ENCODE results near the gene F10.

DNA sequence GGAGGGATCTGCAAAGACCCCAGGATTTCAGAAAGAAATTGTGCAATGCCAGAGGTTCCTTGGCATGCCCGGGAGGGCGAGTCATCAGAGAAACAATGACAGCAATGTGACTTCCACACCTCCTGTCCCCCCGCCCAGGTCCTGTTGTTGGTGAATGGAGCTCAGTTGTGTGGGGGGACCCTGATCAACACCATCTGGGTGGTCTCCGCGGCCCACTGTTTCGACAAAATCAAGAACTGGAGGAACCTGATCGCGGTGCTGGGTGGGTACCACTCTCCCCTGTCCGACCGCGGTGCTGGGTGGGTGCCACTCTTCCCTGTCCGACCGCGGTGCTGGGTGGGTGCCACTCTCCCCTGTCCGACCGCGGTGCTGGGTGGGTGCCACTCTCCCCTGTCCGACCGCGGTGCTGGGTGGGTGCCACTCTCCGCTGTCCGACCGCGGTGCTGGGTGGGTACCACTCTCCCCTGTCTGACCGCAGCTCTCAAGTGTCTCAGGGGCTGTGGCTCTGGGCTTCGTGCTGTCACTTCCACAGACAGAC, 5.2 kb upstream of the F10 start:
- TF ChIP-seq POLR2A (IDR thresholded peaks at IDR 0.05; ENCODE audit: extremely low read depth, insufficient read length) (no peak), CTCF (IDR thresholded peaks at IDR 0.05; ENCODE audit: low read depth, low read length) (no peak)

Data from NB4 (cell line).